Measurements from ENCODE around the gene POLK. TPM values are rescaled to one million over a fixed set of nuclear protein-coding genes. Genes with fewer than 3 reads are reported as not detected.

POLK gene
- total and polyA plus RNA-seq, 8 donors = 3.7 to 145 (median 21.2) TPM

DNA sequence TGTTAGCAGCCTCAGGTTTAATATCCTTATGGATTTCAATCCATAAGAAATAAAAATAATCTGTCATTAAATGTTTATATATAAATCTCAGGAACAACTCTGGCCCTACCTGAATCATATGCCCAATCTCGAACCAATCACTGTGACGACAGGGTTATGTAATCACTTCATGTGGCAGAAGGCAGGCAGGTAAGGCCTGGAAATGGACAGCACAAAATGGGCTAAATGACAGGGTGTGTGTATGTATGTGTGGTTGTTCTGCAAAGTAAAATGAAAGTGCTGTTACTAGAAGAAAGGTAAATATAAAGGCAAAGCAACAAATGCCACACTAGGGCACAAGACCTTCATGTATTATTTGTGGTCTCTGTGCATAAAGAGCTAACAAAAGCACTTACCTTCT is 119.2 kb downstream of the POLK start:
- H3K4me3 ChIP-seq = no peak overlapping the region
- no peak for TF ChIP-seq POLR2A (IDR thresholded peaks at IDR 0.05)
- peaks cover 0 to 2% (median 0%) of the 10 kb centered on the region in 4 donors for H3K4me1 ChIP-seq
- intact Hi-C loops (cut with DNase I; ENCODE audit: low total_unique reads) = no loop called here
- no peaks in the 10 kb centered on the region for H3K9me3 ChIP-seq
- 64 to 76% (median 66%) methylated on average over 2 of the region's 2 CpGs for WGBS, 5 donors
- no peak for DNase-seq
- H3K27ac ChIP-seq = no peak overlapping the region
- no peaks in the 10 kb centered on the region for H3K36me3 ChIP-seq
- no peaks in the 10 kb centered on the region for H3K27me3 ChIP-seq

DNA sequence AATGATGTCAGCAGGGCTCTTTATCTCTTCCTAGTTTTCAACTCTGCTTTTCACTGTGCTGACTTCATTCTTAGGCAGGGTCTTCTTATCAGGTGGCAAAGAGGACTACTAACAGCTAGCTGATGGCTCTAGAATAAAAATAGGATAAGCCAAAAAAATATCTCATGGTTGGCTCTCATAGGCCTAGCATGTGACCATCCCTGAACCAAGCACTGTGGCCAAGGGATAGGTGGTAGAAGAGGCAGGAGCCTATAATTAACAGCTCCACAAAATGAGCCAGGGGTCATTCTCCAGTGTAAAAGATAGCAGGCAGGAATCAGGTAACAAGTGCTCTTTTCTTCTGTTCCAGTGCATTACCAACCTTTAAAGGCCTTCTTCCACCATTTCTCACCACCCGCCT is 120.6 kb downstream of the POLK start:
- 94 to 100% (median 96%) methylated on average over 1 of the region's 1 CpG for WGBS, 5 donors
- TF ChIP-seq POLR2AphosphoS5 (IDR thresholded peaks at IDR 0.05) (no peak), EP300 (IDR thresholded peaks at IDR 0.05) (no peak), POLR2A (IDR thresholded peaks at IDR 0.05) (no peak)
- TF ChIP-seq, protein P1, sequence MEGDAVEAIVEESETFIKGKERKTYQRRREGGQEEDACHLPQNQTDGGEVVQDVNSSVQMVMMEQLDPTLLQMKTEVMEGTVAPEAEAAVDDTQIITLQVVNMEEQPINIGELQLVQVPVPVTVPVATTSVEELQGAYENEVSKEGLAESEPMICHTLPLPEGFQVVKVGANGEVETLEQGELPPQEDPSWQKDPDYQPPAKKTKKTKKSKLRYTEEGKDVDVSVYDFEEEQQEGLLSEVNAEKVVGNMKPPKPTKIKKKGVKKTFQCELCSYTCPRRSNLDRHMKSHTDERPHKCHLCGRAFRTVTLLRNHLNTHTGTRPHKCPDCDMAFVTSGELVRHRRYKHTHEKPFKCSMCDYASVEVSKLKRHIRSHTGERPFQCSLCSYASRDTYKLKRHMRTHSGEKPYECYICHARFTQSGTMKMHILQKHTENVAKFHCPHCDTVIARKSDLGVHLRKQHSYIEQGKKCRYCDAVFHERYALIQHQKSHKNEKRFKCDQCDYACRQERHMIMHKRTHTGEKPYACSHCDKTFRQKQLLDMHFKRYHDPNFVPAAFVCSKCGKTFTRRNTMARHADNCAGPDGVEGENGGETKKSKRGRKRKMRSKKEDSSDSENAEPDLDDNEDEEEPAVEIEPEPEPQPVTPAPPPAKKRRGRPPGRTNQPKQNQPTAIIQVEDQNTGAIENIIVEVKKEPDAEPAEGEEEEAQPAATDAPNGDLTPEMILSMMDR (IDR thresholded peaks at IDR 0.05) = no peak

GRCh38 chr5:75637949-75638348 is 126.3 kb downstream of the POLK start:
- no peak overlapping the region for H3K4me3 ChIP-seq
- intact Hi-C loops (cut with DNase I; ENCODE audit: low total_unique reads) = no loop called here
- H3K4me1 ChIP-seq = peaks cover 0 to 4% (median 0%) of the 10 kb centered on the region in 4 donors
- no peaks in the 10 kb centered on the region for H3K27me3 ChIP-seq
- TF ChIP-seq POLR2A (IDR thresholded peaks at IDR 0.05) (no peak), POLR2AphosphoS5 (IDR thresholded peaks at IDR 0.05) (no peak), EP300 (IDR thresholded peaks at IDR 0.05) (no peak)
- TF ChIP-seq, protein P1 (IDR thresholded peaks at IDR 0.05) = no peak
- no peaks in the 10 kb centered on the region for H3K36me3 ChIP-seq
- 73 to 93% (median 77%) methylated on average over 1 of the region's 1 CpG for WGBS, 5 donors
- peaks cover 0 to 11% (median 0%) of the 10 kb centered on the region in 4 donors for H3K9me3 ChIP-seq
- no peak for DNase-seq
- H3K27ac ChIP-seq = no peak overlapping the region

More for the DNA sequence above, 120.6 kb downstream of the POLK start:
- DNase-seq = no peak
- Histone ChIP-seq H3K4me1 (no peaks in the 10 kb centered on the region), H3K27ac (no peak overlapping the region), H3K27me3 (no peaks in the 10 kb centered on the region), H3K4me3 (no peak overlapping the region), H3K36me3 (no peaks in the 10 kb centered on the region), H3K9me3 (no peaks in the 10 kb centered on the region)
- intact Hi-C loops (cut with DNase I; ENCODE audit: low total_unique reads) = no loop called here

DNA sequence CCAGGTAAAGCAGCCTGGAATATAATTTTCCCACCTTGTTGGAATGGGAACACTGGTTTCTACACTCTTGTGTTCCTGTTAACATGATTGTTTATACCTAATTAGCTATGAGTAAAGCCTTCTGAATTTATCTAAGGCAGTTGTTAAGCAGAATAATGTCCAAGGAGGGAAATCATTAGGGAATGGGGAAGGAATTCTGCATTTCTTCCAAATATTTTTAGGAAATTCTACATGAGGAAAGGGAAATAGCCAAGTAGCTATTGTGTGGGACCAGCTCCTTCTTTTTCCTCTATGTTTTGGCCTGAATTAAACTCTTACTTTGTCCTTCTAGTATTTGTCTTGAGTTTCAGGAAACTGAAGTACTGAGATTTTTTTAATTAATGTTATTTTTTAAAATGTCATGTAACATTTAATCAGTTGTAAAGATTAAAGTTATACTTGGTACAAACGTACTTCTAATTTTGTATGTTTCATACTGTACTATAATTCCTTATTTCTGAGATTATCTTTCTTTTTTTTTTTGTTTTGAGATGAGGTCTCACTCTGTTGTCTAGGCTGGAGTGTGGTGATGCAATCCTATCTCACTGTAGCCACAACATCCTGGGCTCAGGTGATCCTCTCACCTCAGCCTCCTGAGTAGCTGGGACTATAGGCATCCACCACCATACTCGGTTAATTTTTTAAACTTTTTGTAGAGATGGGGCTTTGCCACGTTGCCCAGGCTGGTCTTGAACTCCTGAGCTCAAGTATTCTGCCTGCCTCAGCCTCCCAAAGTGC is 128.0 kb downstream of the POLK start:
- intact Hi-C loops (cut with DNase I; ENCODE audit: low total_unique reads) = no loop called here

More for the DNA sequence above, 128.0 kb downstream of the POLK start:
- 69 to 84% (median 76%) methylated on average over 3 of the region's 3 CpGs for WGBS, 5 donors
- DNase-seq = no peak
- TF ChIP-seq, protein P1 (IDR thresholded peaks at IDR 0.05) = no peak
- TF ChIP-seq EP300 (IDR thresholded peaks at IDR 0.05) = no peak
- TF ChIP-seq POLR2A (IDR thresholded peaks at IDR 0.05) = no peak
- Histone ChIP-seq H3K4me1 (peaks cover 0 to 4% (median 0%) of the 10 kb centered on the region in 4 donors), H3K27me3 (no peaks in the 10 kb centered on the region), H3K4me3 (no peak overlapping the region), H3K36me3 (no peaks in the 10 kb centered on the region), H3K9me3 (peaks cover 0 to 11% (median 0%) of the 10 kb centered on the region in 4 donors), H3K27ac (no peak overlapping the region)
